IMR-90 (cell line): Measurements from ENCODE around the gene LRRC37A3. TPM values are rescaled to one million over a fixed set of nuclear protein-coding genes. Genes with fewer than 3 reads are reported as not detected.
A peak's percentile ranks its signal among the peaks of the same experiment; 100 is the strongest.
"Not testable (repeated sequence)": the region's sequence is repeated elsewhere in the genome, so short reads cannot be mapped to it uniquely, and the experiment has no call there.

Experiments used
- ATAC-seq: fragments of 200-7000 bp; cut with Tn5 transposase; 2 replicates; pipeline ENCODE4 v1.9.1; 2020; ENCODE audit warnings: low read depth, mild to moderate bottlenecking, moderate library complexity
- BruUV-seq: library from RNA; stranded (reverse); fragments of 400-500 nt; replicated peaks from 2 replicates; lab custom pipeline; 2021; lab: Mats Ljungman, UMichigan
- CTCF ChIA-PET: fragments of 300-600 bp; formaldehyde crosslinking; extraction: SDS; loops from one replicate; lab custom pipeline; 2021; ENCODE audit warnings: antibody characterized with exemption; lab: Yijun Ruan, JAX
- POLR2A ChIA-PET: fragments of 300-600 bp; sonication (Branson Sonifier 250); formaldehyde crosslinking; loops from one replicate; lab custom pipeline; 2022; ENCODE audit warnings: antibody characterized with exemption; ENCODE audit not compliant: unreplicated experiment; lab: Charles Lee
- DNase-seq: peaks from one replicate; pipeline ENCODE4 v3.0.0; 2013
- H2AFZ ChIP-seq: replicated peaks from 2 replicates; pipeline ENCODE3; 2013; ENCODE audit warnings: low read length, mild to moderate bottlenecking; ENCODE audit not compliant: poor library complexity
- H2AK5ac ChIP-seq: 2 replicates; pipeline ENCODE4 v1.6.1; 2013; ENCODE audit warnings: low read depth, low read length, inconsistent platforms
- H2AK9ac ChIP-seq: replicated peaks from 2 replicates; pipeline ENCODE3; 2013; ENCODE audit warnings: mild to moderate bottlenecking, low read depth, low read length, moderate library complexity; ENCODE audit not compliant: poor library complexity
- H2BK120ac ChIP-seq: 2 replicates; pipeline ENCODE4 v1.6.1; 2013; ENCODE audit warnings: low read depth, low read length, inconsistent platforms
- H2BK15ac ChIP-seq: 3 replicates; pipeline ENCODE4 v1.6.1; 2013; ENCODE audit warnings: low read depth, low read length, inconsistent platforms
- H2BK20ac ChIP-seq: 2 replicates; pipeline ENCODE4 v1.6.1; 2013; ENCODE audit warnings: low read depth, mild to moderate bottlenecking, inconsistent platforms, low read length, moderate library complexity
- H2BK5ac ChIP-seq: 2 replicates; pipeline ENCODE4 v1.6.1; 2013; ENCODE audit warnings: mild to moderate bottlenecking, low read depth, low read length, inconsistent platforms; ENCODE audit not compliant: poor library complexity, severe bottlenecking
- H3K14ac ChIP-seq: replicated peaks from 2 replicates; pipeline ENCODE4 v1.6.1; 2013; ENCODE audit warnings: low read depth, low read length, inconsistent platforms
- H3K18ac ChIP-seq: 2 replicates; pipeline ENCODE4 v1.6.1; 2013; ENCODE audit warnings: low read depth, low read length, control low read depth
- H3K23ac ChIP-seq: 2 replicates; pipeline ENCODE4 v1.6.1; 2013; ENCODE audit warnings: low read depth, low read length, inconsistent platforms
- H3K27ac ChIP-seq: 2 replicates; pipeline ENCODE4 v1.5.1; 2013; ENCODE audit warnings: mild to moderate bottlenecking, control low read depth, low read length; ENCODE audit not compliant: insufficient read depth
- H3K27me3 ChIP-seq: 2 replicates; pipeline ENCODE4 v1.6.1; 2013; ENCODE audit warnings: low read length; ENCODE audit not compliant: control insufficient read depth, insufficient read depth
- H3K36me3 ChIP-seq: 2 replicates; pipeline ENCODE4 v1.6.1; 2013; ENCODE audit warnings: low read length, mixed read lengths; ENCODE audit not compliant: control insufficient read depth, insufficient read depth
- H3K4ac ChIP-seq: 2 replicates; pipeline ENCODE4 v1.6.1; 2013; ENCODE audit warnings: low read depth, low read length, inconsistent platforms
- H3K4me1 ChIP-seq: 2 replicates; pipeline ENCODE4 v1.6.1; 2013; ENCODE audit warnings: low read length, mixed read lengths; ENCODE audit not compliant: control insufficient read depth, insufficient read depth
- H3K4me2 ChIP-seq: 2 replicates; pipeline ENCODE4 v1.6.1; 2013; ENCODE audit warnings: low read depth, mild to moderate bottlenecking, control low read depth, low read length, moderate library complexity
- H3K4me3 ChIP-seq: 2 replicates; pipeline ENCODE4 v1.5.1; 2013; ENCODE audit warnings: low read depth, mild to moderate bottlenecking, control low read depth, low read length, moderate library complexity; ENCODE audit not compliant: insufficient read depth
- H3K56ac ChIP-seq: 2 replicates; pipeline ENCODE4 v1.6.1; 2013; ENCODE audit warnings: low read length, inconsistent platforms; ENCODE audit not compliant: insufficient read depth; ENCODE audit errors: extremely low read depth
- H3K79me1 ChIP-seq, 2 experiments: 2 replicates each; pipeline ENCODE4 v1.6.1; 2013; ENCODE audit warnings: low read length in 2 of 2, inconsistent platforms in 1 of 2, low read depth in 1 of 2
- H3K9ac ChIP-seq: 2 replicates; pipeline ENCODE4 v1.6.1; 2013; ENCODE audit warnings: low read depth, low read length, control low read depth
- H3K9me1 ChIP-seq: 2 replicates; pipeline ENCODE4 v1.6.1; 2013; ENCODE audit warnings: low read length, inconsistent platforms; ENCODE audit not compliant: insufficient read depth
- H3K9me3 ChIP-seq: 2 replicates; pipeline ENCODE4 v1.6.1; 2013; ENCODE audit warnings: low read length; ENCODE audit not compliant: control insufficient read depth, insufficient read depth
- H4K20me1 ChIP-seq: 2 replicates; pipeline ENCODE4 v1.6.1; 2013; ENCODE audit warnings: low read length, inconsistent platforms; ENCODE audit not compliant: insufficient read depth
- H4K5ac ChIP-seq: 2 replicates; pipeline ENCODE4 v1.6.1; 2013; ENCODE audit warnings: mild to moderate bottlenecking, low read depth, low read length, control low read depth
- H4K8ac ChIP-seq, 2 experiments: 2 replicates each; pipeline ENCODE4 v1.6.1; 2013; ENCODE audit warnings: low read depth in 2 of 2, low read length in 2 of 2, control low read depth in 1 of 2, inconsistent platforms in 1 of 2
- H4K91ac ChIP-seq: 2 replicates; pipeline ENCODE4 v1.6.1; 2013; ENCODE audit warnings: low read depth, low read length, inconsistent platforms; ENCODE audit not compliant: insufficient read depth
- WGBS, 2 experiments: methylation state at CpG; one replicate each; pipeline versions ENCODE4 v1.1.5 to v1.1.7; 2013; ENCODE audit warnings: missing lambda C conversion rate in 2 of 2; ENCODE audit not compliant: insufficient read length in 1 of 2; ENCODE audit errors: extremely low coverage in 2 of 2; 5-methylcytosine and 5-hydroxymethylcytosine counted together
- dilution Hi-C: fragments of 300-500 bp; cut with HindIII; formaldehyde crosslinking; loops from one replicate; pipeline ENCODE4 v1.14.3; 2018; ENCODE audit warnings: low sequenced_read_pairs; ENCODE audit not compliant: unreplicated experiment
- in situ Hi-C: fragments of 300-500 bp; cut with MboI; formaldehyde crosslinking; loops from 3 replicates; pipeline ENCODE4 v1.14.3; 2019; ENCODE audit warnings: low sequenced_read_pairs, inconsistent platforms, mixed read lengths
- intact Hi-C: fragments of 100-400 bp; cut with micrococcal nuclease; formaldehyde crosslinking; loops from 2 replicates; pipeline ENCODE4 v1.10.0; 2022
- polyA plus RNA-seq, 3 experiments: library from polyadenylated mRNA; depleted of rRNA; stranded (reverse); fragments of >200 nt; gene quantifications; 2 replicates each; pipeline ENCODE4 v1.2.3, GENCODE V29; 2012; ENCODE audit warnings: low replicate concordance in 1 of 3
- total RNA-seq: library from RNA; depleted of rRNA; stranded (reverse); fragments of >200 nt; gene quantifications from 2 replicates; pipeline ENCODE4 v1.2.3, GENCODE V29; 2012

Gene LRRC37A3
- total and polyA plus RNA-seq, 2 of the 4 experiments (the other 2 are of a cell fraction): 3.1 to 4.5 TPM

GRCh38 chr17:64930374-64930773 is 11.1 kb upstream of the LRRC37A3 start:
- H4K8ac ChIP-seq, in situ Hi-C loops, H3K18ac ChIP-seq, H4K5ac ChIP-seq, H2BK5ac ChIP-seq, H3K9me1 ChIP-seq, H4K20me1 ChIP-seq, H2AK5ac ChIP-seq, H3K23ac ChIP-seq, H4K91ac ChIP-seq, H3K79me1 ChIP-seq, H2BK120ac ChIP-seq, H2AK9ac ChIP-seq, H3K4ac ChIP-seq, H3K36me3 ChIP-seq, H2AFZ ChIP-seq, H3K9ac ChIP-seq, H3K9me3 ChIP-seq, H3K56ac ChIP-seq, H3K4me3 ChIP-seq, H3K27ac ChIP-seq, dilution Hi-C loops, intact Hi-C loops, H2BK20ac ChIP-seq, H3K4me1 ChIP-seq, POLR2A ChIA-PET, ATAC-seq, DNase-seq, H3K27me3 ChIP-seq, CTCF ChIA-PET, H3K14ac ChIP-seq, H2BK15ac ChIP-seq, H3K4me2 ChIP-seq: not testable (repeated sequence)
- no CpG with 5 or more reads among the region's 7 CpGs for WGBS, 2 experiments
- BruUV-seq: TSS peak; percentile 24

- H3K27ac ChIP-seq, H2BK5ac ChIP-seq, H4K8ac ChIP-seq, H3K14ac ChIP-seq, H3K9ac ChIP-seq, H3K36me3 ChIP-seq, H3K27me3 ChIP-seq, dilution Hi-C loops, H2BK15ac ChIP-seq, H2BK20ac ChIP-seq, H3K79me1 ChIP-seq, H2AFZ ChIP-seq, H3K4me2 ChIP-seq, H3K23ac ChIP-seq, H3K56ac ChIP-seq, POLR2A ChIA-PET, CTCF ChIA-PET, H4K20me1 ChIP-seq, H4K5ac ChIP-seq, H3K4ac ChIP-seq, in situ Hi-C loops, H3K9me3 ChIP-seq, BruUV-seq, H4K91ac ChIP-seq, H2AK9ac ChIP-seq, intact Hi-C loops, H3K18ac ChIP-seq, H3K4me1 ChIP-seq, H3K9me1 ChIP-seq, H2AK5ac ChIP-seq, H3K4me3 ChIP-seq: not testable (repeated sequence)
- peak; percentile 19; the same call in 1 of the 2 replicates for ATAC-seq
- peak; percentile 68 for DNase-seq
- no CpG with 5 or more reads among the region's 6 CpGs for WGBS, 2 experiments
- 0 out of 2 replicates have a peak overlapping the region, but pooled peaks have one; percentile 8 for H2BK120ac ChIP-seq
These were observed 10.3 kb upstream of the LRRC37A3 start for GRCh38 chr17:64929419-64930209.
